ENCODE measurements around the gene FBXO3. TPM values are rescaled to one million over a fixed set of nuclear protein-coding genes. Genes with fewer than 3 reads are reported as not detected.

The FBXO3 gene
- total RNA-seq, 1 experiment from 2014 or later: 18.9 TPM

- H4K91ac ChIP-seq (ENCODE audit: insufficient read length, low read depth, low read length): no peak overlapping the region
- no peak overlapping the region for H2BK5ac ChIP-seq (ENCODE audit: insufficient read length, low read length)
- H3K23me2 ChIP-seq (ENCODE audit: insufficient read length, low read depth, low read length, poor library complexity, severe bottlenecking): peaks cover 5% of the 10 kb centered on the region
- no peaks in the 10 kb centered on the region for H4K20me1 ChIP-seq (ENCODE audit: control insufficient read depth, insufficient read depth, insufficient read length)
- H2AK5ac ChIP-seq (ENCODE audit: insufficient read length, low read length): no peak overlapping the region
- no peak overlapping the region for H3K4ac ChIP-seq (ENCODE audit: low read depth, low read length)
- no peaks in the 10 kb centered on the region for H3K9me3 Mint-ChIP-seq
- no peak overlapping the region for H3K4me3 Mint-ChIP-seq
- no peaks in the 10 kb centered on the region for H3K79me1 ChIP-seq (ENCODE audit: insufficient read depth, low read depth, low read length, poor library complexity, severe bottlenecking)
- peaks cover 4% of the 10 kb centered on the region; the same call in 1 of the 2 replicates for H3K4me1 ChIP-seq (ENCODE audit: insufficient read depth, low read length)
- H3K9ac ChIP-seq (ENCODE audit: extremely low read depth, insufficient read length, low read length): no peak overlapping the region
- no peak overlapping the region for H3K18ac ChIP-seq (ENCODE audit: insufficient read length, low read depth, low read length)
- H3K4me1 Mint-ChIP-seq: peaks cover 25 to 28% of the 10 kb centered on the region in 2 experiments
- no peak for DNase-seq
- no peaks in the 10 kb centered on the region for H3K27me3 ChIP-seq (ENCODE audit: insufficient read depth, low read length)
- no peak overlapping the region for H4K8ac ChIP-seq (replicated peaks; ENCODE audit: insufficient read length, low read depth, low read length)
- no peak overlapping the region for H2BK15ac ChIP-seq (ENCODE audit: low read depth, low read length)
- H3K27ac Mint-ChIP-seq: no peak overlapping the region
- no peaks in the 10 kb centered on the region for H3K79me2 ChIP-seq (ENCODE audit: insufficient read depth, low read length)
- TF ChIP-seq CTCF (conservative IDR thresholded peaks at IDR 0.05): no peak
- H3K36me3 Mint-ChIP-seq (ENCODE audit: insufficient read depth in 1 of 3, low read depth in 3 of 3): no peaks in the 10 kb centered on the region; a peak in 1 of 7 replicates
- H3K27ac ChIP-seq (ENCODE audit: insufficient read length, low read depth, low read length): no peak overlapping the region
- no peak overlapping the region for H4K5ac ChIP-seq (ENCODE audit: insufficient read length, low read depth, low read length)
- H3K27me3 Mint-ChIP-seq (ENCODE audit: low read depth): peaks cover 14% of the 10 kb centered on the region
- H2BK12ac ChIP-seq (ENCODE audit: insufficient read length, low read depth, low read length): no peak overlapping the region
- H3K56ac ChIP-seq (ENCODE audit: insufficient read length, low read depth, low read length): no peak overlapping the region
- no peaks in the 10 kb centered on the region for H3K9me3 ChIP-seq (ENCODE audit: control insufficient read depth, low read depth, low read length)
- no CpG with 5 or more reads among the region's 5 CpGs for WGBS (ENCODE audit: extremely low coverage, insufficient read length, low lambda C conversion rate)
- no peak overlapping the region for H3T11ph ChIP-seq (ENCODE audit: low read length)
- H2BK20ac ChIP-seq (ENCODE audit: low read depth, low read length, poor library complexity, severe bottlenecking): no peak overlapping the region
- H3K23ac ChIP-seq (ENCODE audit: insufficient read length, low read depth, low read length): no peak overlapping the region
- H2BK120ac ChIP-seq (ENCODE audit: low read depth, low read length, poor library complexity, severe bottlenecking): no peak overlapping the region
- no peak overlapping the region for H3K4me2 ChIP-seq (ENCODE audit: insufficient read depth, insufficient read length, low read length)
- H3K14ac ChIP-seq (ENCODE audit: insufficient read depth, low read length): no peak overlapping the region
- no peak overlapping the region for H2AFZ ChIP-seq (ENCODE audit: low read length)
Observed at GRCh38 chr11:33703234-33703633, 71.1 kb downstream of the FBXO3 start.

All from H9 (cell line).